ENCODE data around the gene HOXD12.

Gene HOXD12

GRCh38 chr2:176081376-176081836, 18.2 kb upstream of the HOXD12 start:
- no peak for DNase-seq

DNA sequence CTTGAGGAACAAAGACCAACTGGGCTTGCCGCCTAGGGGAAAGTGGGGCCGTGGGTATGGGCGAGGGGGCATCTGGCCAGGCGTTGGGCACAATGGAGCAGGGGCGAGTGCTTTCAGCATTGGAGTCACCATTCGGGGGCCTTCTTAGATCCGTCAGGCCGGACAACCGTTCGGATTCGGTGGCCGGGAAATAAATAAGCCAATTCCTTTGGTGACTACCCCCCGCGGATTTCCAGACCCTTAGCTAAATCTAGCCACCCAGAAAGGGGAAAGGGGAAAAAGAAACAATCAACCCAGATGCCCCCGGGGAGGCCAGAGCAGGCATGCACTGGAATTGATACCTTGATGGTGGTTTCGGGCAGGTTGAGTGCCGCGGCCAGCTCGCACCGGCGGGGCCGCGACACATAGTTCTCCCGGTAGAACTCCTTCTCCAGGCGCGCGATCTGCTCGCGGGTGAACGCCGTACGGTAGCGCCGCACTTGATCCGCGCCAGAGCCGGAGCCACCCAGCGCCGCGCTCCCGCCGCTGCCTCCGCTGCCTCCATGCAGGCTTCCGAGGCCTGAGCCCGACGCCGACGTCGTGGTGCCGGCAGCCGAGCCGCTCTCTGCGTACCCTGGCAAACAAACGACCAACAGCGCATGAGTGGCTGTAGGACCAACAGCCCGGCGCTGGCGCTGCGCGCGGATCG, 17.6 kb upstream of the HOXD12 start:
- DNase-seq: no peak

- DNase-seq: no peak
Measured at GRCh38 chr2:176082525-176082823, 17.1 kb upstream of the HOXD12 start.

DNA sequence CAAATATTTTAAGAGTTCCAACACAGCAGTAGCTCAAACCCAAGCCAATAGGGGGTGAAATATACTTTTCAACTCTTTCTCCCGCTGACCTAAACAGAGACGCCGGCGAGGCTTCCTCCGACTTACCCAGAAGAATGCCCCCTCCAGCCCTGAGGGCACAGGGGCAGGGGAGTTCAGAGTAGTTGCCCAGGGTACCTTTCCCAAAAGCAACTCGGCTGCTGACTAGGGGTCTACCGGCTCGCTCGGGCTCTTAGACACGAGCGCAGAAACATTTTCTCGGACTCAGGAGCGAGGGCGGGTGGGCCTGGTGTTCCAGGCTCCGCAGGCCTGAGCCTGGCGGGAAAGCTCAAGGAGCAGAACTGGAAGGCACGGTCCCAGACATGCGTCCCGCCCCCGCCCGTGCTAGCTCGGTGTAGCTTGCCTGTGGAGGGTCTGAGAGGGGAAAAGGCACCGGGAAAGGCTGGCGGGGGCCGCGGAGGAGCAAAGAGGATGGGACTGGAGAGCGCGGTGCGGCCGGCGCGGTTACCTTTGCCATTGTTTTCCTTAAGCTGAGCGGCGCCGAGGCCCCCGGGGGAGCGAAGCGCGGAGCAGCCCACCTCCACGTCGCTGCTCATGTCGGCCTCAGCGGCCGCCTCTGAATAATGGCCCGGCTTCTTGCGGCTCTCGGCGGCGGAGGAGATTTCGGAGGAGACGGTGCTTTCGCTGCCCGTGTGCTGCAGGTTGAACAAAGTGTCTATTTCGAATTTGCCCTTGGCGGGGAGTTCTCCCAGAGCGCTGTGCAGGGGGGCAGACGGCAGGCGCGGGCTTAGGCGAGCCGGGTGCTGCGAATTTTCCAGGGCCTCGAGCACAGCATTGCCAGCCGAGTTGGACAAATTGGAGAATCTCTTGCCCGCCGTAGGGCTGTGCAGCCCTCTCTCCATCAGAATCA, 16.5 kb upstream of the HOXD12 start:
- no peak for DNase-seq

DNA sequence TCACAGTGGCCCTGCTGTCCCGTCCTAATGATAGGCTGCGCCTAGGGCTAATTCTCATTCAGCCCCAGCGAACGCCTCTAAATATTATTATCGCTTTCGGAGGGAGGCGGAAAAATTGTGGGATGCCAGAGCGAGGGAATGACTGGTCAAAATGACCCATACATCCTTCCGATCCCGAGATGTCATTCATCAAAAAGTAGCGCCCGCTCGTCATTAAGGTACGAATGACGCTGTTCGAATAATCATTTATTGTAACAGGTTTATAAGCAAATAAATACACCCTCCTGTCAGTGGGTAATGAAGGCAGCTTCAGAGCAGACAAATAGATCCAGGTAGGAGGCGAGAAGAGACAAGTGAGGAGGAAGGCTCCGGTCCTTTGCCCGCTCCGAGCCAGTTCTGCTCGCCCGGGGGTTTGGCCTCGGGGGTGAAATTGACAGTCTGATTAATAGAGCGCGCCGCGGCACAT, 15.8 kb upstream of the HOXD12 start, which contains the start of gene EVX2:
EVX2 (minus strand) TSS at position 167 of the 466 bp plus-strand sequence. CDS start 186 bp downstream, outside the sequence.
- no peak for DNase-seq

DNA sequence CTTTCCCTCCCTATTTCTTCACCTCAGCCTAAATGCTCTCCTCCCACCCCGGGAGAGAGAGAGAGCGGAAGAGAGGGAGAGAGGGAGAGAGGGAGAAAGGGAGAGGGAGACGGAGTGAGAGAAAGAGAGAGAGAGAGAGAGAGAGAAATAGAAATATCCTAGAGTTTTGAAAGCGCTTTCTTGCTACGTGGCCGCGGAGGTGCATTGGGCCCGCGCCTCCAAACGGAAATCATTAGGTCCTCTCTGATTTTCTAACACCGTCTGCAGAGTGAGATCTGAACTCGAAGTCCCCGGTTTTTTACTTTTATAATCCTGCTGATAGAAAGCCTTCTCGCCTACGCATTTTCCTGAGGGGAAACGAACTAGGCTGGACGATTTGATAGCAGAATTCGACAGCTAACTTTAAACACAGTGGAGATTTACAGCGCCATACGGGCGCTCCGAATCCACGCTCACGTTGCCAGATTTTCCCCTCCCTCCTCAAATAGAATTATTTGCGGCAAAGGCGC, 14.9 kb upstream of the HOXD12 start:
- no peak for DNase-seq

DNA sequence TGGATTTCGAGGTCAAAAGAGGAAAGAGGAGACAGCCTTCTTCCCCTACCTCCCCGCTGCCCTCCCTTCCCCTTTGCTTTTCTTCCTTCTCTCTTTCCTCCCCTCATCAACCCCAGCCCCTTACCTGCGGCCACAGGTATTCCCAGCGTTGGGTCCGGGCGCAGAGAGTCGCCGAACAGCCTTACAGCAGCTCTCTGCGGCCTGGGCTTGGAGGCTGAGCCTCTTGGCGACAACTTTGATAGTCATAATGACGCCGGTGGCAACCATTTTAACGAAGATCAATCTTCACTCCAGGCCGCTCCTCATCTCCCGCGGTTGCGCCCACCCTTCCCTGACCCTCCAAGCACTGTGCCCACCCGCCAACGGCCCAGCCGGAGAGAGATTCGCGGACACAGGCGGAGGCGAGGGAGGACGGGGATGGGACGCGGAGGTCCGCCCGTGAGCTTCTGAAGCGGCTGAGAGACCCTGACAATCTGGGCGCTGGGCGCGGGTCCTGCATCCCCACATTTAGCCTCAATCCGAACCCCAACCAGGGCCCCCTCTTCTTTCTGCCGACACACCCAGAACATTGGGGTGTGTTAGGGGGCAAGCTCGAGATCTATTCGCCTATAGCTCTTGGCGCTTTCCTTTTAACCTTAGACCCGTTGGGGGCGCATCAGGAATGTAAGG, 14.3 kb upstream of the HOXD12 start:
- DNase-seq: no peak

GRCh38 chr2:176085861-176086771, 13.5 kb upstream of the HOXD12 start:
- DNase-seq: no peak

GRCh38 chr2:176087330-176088047, 12.1 kb upstream of the HOXD12 start:
- no peak for DNase-seq

DNA sequence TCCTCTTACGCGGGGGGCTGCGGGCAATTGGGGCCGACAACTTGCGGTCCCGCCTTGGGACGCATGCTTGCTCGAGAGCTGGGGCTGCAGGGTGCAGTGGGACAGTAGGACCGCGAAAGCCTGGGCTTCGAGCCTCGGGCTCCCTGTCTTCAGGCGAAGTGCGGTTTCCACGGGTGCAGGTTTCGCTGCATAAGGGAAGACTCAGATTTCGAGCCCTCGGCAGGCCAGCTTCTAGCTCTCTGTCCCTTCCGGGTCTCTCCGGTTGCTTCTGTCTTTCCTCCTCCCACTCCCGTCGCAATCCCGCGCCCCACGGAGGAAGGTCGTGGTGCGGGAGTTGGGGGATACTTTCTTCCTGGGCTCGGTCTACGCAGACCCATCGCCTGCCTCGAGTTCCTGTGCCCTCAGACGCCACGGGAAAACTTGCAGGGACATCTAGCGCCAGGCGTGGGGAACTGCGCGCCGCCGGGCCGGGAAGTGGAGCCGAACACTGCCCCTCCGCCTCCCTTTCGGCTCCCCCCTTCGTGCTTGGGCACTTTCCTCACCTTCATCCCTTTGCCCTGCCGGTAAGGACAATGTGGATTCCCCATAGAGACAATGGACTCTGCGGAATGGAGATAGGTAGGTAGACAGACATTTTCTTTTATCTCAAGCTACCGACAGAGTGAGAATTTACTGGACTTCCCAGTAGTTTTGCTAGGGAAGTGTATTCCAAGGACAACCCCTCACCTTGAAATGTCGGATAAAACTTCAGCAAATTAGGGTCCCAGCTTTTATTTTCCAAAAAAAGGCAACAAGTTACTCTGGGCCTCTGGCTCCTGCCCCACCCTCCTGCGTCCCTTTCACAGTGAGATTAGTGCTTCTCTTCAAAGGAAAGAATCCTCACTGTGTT, 11.3 kb upstream of the HOXD12 start:
- DNase-seq: no peak

DNA sequence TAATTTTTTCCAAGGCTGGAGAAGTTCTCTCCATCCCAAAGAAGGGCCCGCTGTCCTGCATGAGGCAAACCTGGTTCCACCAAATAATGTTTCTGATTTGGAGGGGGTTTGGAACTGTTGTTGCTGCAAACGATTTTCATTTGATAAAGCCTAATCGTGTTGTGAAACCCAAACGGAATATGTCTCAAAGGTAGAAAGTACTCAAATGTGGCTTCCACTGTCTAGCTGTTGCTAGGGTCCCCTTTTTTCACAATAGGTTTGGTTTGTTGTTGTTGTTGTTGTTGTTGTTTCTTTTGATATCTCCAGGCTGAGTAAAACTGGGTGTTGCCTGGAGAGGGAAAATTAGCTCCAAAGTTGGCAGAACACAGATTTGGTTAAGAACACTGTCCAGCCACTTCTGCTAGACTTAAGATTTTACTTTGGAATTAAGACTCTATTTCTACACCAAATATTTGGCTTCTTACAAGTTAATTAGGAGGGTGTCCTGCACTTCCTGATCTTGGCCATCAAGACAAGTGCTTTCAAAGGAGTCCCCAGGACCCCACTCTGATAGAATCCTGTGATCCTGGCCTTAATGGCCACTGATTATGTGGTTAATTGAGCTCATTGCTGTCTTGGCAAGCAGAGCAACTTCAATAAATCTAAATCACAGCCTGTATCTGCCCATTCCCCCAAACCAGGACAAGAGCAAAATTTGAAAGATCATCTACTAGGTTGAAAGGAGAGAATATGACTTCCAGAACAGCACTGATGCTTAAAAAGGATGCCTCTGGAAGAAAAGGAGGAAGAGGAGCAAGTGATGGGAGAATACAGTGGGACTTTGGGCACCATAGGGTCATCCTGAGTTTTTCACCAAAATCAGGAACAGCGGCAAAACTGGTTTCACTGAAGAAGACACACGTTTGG, 10.4 kb upstream of the HOXD12 start:
- no peak for DNase-seq

DNA sequence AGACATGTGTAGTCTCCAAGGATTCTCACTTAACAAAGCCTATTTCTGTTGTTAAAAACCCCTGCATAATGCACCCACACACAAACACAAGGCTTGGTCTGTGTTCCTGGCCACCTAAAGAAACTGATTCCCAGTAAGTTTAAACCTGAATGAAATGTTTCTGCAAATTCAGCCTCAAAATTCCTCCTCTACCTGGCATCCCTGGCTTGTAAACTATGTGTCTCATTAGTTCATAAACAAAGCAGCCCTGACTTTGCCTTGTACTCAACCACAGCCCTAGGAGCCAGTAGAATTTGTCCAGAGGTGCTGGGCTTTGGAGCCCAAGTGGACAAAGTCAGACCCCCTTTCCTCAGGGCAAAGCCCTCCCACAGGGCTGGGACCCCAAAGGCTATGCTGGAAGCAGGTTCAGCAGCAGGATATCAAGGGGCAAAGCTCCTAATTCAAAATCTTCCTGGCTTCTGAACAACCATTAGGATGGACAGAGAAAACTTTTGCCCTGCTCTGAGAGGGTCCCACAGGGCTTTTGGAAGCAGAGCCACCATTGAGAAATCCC, 9.7 kb upstream of the HOXD12 start:
- no peak for DNase-seq

DNA sequence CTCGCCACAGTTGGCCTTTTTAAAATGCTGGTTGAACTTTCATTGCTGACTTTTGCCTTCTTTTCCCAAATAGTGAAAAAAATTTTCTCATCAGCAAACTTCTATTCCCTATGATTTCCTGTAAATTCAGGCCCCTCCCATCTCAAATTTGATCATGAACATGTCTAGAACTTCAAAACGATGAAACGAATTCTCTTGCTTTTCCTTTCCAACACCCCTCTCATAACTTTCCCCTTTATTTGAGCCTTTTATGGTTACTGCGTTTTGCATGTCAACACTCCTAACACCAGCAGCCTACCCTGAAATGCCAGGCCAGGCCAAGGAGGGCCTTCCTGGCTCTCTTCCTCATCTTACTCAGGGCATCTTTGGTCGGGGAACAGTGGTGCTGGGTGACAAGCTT, 8.7 kb upstream of the HOXD12 start:
- DNase-seq: no peak

- DNase-seq: no peak
Measured at GRCh38 chr2:176091329-176092258, 8.0 kb upstream of the HOXD12 start.

DNA sequence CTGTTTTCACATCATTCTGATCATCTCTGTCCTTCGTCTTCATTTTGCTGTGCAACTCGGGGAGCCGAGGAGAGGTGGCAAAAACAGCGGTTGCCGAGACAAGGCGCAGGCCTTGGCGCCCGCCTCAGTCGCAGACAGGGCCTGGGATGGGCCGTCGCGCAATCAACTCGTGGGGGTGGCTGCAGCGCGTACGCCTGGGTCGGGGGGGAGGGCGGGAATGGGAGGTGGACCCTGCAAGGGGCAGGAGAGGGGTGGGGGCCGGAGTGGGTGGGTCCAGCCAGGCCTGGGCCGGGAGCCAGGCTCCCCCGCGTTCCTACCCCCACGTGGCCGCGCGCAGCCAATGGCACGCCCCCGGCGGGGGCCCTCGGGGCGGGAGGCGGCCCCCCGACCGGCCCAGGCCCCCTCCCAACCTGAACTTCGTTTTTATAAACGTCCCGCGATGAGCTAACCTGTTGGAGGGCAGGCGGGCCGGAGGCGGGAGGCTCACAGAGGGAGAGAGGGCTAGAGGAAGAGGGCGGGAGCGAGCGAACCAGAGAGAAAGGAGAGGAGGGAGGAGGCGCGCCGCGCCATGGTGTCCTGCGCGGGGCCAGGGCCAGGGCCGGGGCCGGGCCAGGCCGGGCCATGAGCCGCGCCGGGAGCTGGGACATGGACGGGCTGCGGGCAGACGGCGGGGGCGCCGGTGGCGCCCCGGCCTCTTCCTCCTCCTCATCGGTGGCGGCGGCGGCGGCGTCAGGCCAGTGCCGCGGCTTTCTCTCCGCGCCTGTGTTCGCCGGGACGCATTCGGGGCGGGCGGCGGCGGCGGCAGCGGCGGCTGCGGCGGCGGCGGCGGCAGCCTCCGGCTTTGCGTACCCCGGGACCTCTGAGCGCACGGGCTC, 7.1 kb upstream of the HOXD12 start, which contains the start of gene HOXD13:
HOXD13 (plus strand) TSS at position 452 of the 875 bp plus-strand sequence; CDS start at position 622, 170 bp downstream.
- no peak for DNase-seq

GRCh38 chr2:176093145-176093897, 6.3 kb upstream of the HOXD12 start:
- no peak for DNase-seq

Measured in activated T-cell treated with anti-CD3 and anti-CD28 coated beads, Interleukin-2, amount 50 U/mL, for 1 hour (primary cell).